CD4-positive, alpha-beta memory T cell (primary cell): ENCODE data around the gene NEXMIF. TPM values are rescaled to one million over a fixed set of nuclear protein-coding genes. Genes with fewer than 3 reads are reported as not detected.

Experiments used
- CTCF ChIA-PET: fragments of 350-600 bp; sonication (Branson Sonifier 250); formaldehyde crosslinking; loops from one replicate; lab custom pipeline; 2021; ENCODE audit warnings: inconsistent platforms; ENCODE audit not compliant: partially characterized antibody; lab: Charles Lee
- POLR2A ChIA-PET: fragments of 350-600 bp; sonication (Branson Sonifier 250); formaldehyde crosslinking; loops from one replicate; lab custom pipeline; 2021; ENCODE audit not compliant: partially characterized antibody; lab: Charles Lee
- DNase-seq, 5 donors: peaks; one replicate each; pipeline versions ENCODE4 v3.0.0 to v3.0.0-alpha.2; 2020 to 2022; ENCODE audit warnings: mixed read lengths in 1 of 5
- H3K27ac ChIP-seq: one replicate; pipeline ENCODE4 v1.7.0; 2013; ENCODE audit warnings: low read depth, low read length
- H3K27me3 ChIP-seq: 2 replicates; pipeline ENCODE4 v1.7.0; 2013; ENCODE audit warnings: mild to moderate bottlenecking, low read length, moderate library complexity; ENCODE audit not compliant: insufficient read depth
- H3K36me3 ChIP-seq: 2 replicates; pipeline ENCODE4 v1.7.0; 2013; ENCODE audit warnings: mild to moderate bottlenecking, low read length, moderate library complexity; ENCODE audit not compliant: insufficient read depth
- H3K4me1 ChIP-seq: 2 replicates; pipeline ENCODE4 v1.7.0; 2013; ENCODE audit warnings: mild to moderate bottlenecking, low read length, moderate library complexity; ENCODE audit not compliant: insufficient read depth
- H3K4me3 ChIP-seq, 2 donors: one replicate each; pipeline ENCODE4 v1.7.0; 2013; ENCODE audit warnings: low read length in 2 of 2, mild to moderate bottlenecking in 1 of 2
- H3K9me3 ChIP-seq, 2 donors: one replicate each; pipeline ENCODE4 v1.7.0; 2013; ENCODE audit warnings: low read length in 2 of 2, control low read depth in 1 of 2; ENCODE audit not compliant: control insufficient read depth in 1 of 2
- H3K27ac Mint-ChIP-seq, 7 donors: one replicate each; pipeline ENCODE4 v1.8.0; 2020 to 2021; ENCODE audit warnings: mixed read lengths in 7 of 7, mild to moderate bottlenecking in 6 of 7, inconsistent platforms in 3 of 7, moderate library complexity in 3 of 7
- H3K27me3 Mint-ChIP-seq, 2 donors: one replicate each; pipeline ENCODE4 v1.8.0; 2020 to 2021; ENCODE audit warnings: mixed read lengths in 2 of 2
- H3K36me3 Mint-ChIP-seq, 2 donors: one replicate each; pipeline ENCODE4 v1.8.0; 2020 to 2021; ENCODE audit warnings: mixed read lengths in 2 of 2, inconsistent platforms in 1 of 2, mild to moderate bottlenecking in 1 of 2
- H3K4me1 Mint-ChIP-seq, 4 donors: one replicate each; pipeline ENCODE4 v1.8.0; 2020 to 2021; ENCODE audit warnings: mixed read lengths in 4 of 4, mild to moderate bottlenecking in 1 of 4
- H3K4me3 Mint-ChIP-seq, 8 donors: one replicate each; pipeline ENCODE4 v1.8.0; 2020 to 2021; ENCODE audit warnings: mixed read lengths in 8 of 8, mild to moderate bottlenecking in 7 of 8, moderate library complexity in 6 of 8, inconsistent platforms in 3 of 8
- H3K9me3 Mint-ChIP-seq, 8 donors: one replicate each; pipeline ENCODE4 v1.8.0; 2020 to 2021; ENCODE audit warnings: mixed read lengths in 8 of 8, mild to moderate bottlenecking in 5 of 8, inconsistent platforms in 3 of 8, moderate library complexity in 1 of 8
- intact Hi-C: fragments of 100-400 bp; cut with micrococcal nuclease; formaldehyde crosslinking; loops from one replicate; pipeline ENCODE4 v1.15.1; 2023
- polyA plus RNA-seq, 2 donors: library from polyadenylated mRNA; unstranded; fragments of 300-500 nt; fragmentation: Illumina TruSeq; gene quantifications; one replicate each; pipeline ENCODE4 v1.2.3, GENCODE V29; 2021
- total RNA-seq, 2 experiments: library from RNA; stranded (reverse); gene quantifications; one replicate each; pipeline ENCODE4 v1.2.3, GENCODE V29; 2021

NEXMIF gene
- total and polyA plus RNA-seq, 4 experiments from 2014 or later = 0.20 to 1.2 (median 0.78) TPM

DNA sequence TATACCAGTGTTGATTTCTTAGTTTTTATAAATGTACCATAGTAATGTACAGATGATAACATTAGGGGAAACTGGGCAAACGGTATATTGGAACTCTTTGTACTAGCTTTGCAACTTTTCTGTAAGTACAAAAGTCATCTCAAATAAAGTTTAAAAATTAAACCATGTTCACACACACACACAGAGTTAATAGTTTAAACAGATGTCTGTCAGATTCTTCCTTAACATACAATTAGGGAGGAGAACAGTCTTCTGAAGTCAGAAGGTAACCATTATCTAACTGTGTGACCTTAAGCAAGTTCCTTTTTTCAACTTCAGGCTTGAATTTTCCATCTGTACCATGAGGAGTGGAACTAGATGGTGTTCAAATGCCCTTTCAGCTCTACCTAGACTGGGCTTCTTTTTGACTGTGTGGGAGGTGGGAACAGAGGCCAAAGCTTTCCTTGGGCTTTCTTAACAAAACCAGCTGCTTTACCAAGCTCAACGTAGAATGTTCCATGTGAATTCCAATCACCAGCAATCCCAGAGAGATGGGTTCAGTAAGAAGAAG lies 127.8 kb downstream of the NEXMIF start:
- H3K36me3 Mint-ChIP-seq = peaks cover 0 to 3% of the 10 kb centered on the region in 2 donors
- H3K4me1 ChIP-seq = no peaks in the 10 kb centered on the region
- H3K27ac ChIP-seq = no peak overlapping the region
- no peak overlapping the region for H3K27ac Mint-ChIP-seq
- no peak overlapping the region for H3K4me3 Mint-ChIP-seq
- ChIA-PET CTCF (no interaction called here), POLR2A (no interaction called here)
- intact Hi-C loops = no loop called here
- H3K36me3 ChIP-seq = no peaks in the 10 kb centered on the region
- no peaks in the 10 kb centered on the region for H3K27me3 ChIP-seq
- H3K9me3 ChIP-seq = no peaks in the 10 kb centered on the region
- no peaks in the 10 kb centered on the region for H3K27me3 Mint-ChIP-seq
- no peak for DNase-seq
- peaks cover 0 to 1% (median 0%) of the 10 kb centered on the region in 8 donors for H3K9me3 Mint-ChIP-seq
- H3K4me1 Mint-ChIP-seq = no peaks in the 10 kb centered on the region
- no peak overlapping the region for H3K4me3 ChIP-seq

- H3K27me3 ChIP-seq = no peaks in the 10 kb centered on the region
- H3K4me3 ChIP-seq = no peak overlapping the region
- H3K27ac ChIP-seq = no peak overlapping the region
- H3K4me3 Mint-ChIP-seq = no peak overlapping the region
- no peak overlapping the region for H3K27ac Mint-ChIP-seq
- no peaks in the 10 kb centered on the region for H3K36me3 Mint-ChIP-seq
- H3K4me1 ChIP-seq = no peaks in the 10 kb centered on the region
- no peaks in the 10 kb centered on the region for H3K27me3 Mint-ChIP-seq
- H3K36me3 ChIP-seq = no peaks in the 10 kb centered on the region
- H3K4me1 Mint-ChIP-seq = no peaks in the 10 kb centered on the region
- DNase-seq = no peak
- ChIA-PET POLR2A (no interaction called here), CTCF (no interaction called here)
- no peaks in the 10 kb centered on the region for H3K9me3 Mint-ChIP-seq
- intact Hi-C loops = no loop called here
- no peaks in the 10 kb centered on the region for H3K9me3 ChIP-seq
Observed at GRCh38 chrX:74788545-74789086, 136.6 kb downstream of the NEXMIF start.

- Histone ChIP-seq H3K27me3 (no peaks in the 10 kb centered on the region), H3K36me3 (no peaks in the 10 kb centered on the region), H3K4me1 (no peaks in the 10 kb centered on the region), H3K27ac (no peak overlapping the region), H3K9me3 (no peaks in the 10 kb centered on the region), H3K4me3 (no peak overlapping the region)
- Mint-ChIP-seq H3K36me3 (no peaks in the 10 kb centered on the region), H3K4me3 (no peak overlapping the region), H3K9me3 (peaks cover 0 to 2% (median 0%) of the 10 kb centered on the region in 8 donors), H3K4me1 (no peaks in the 10 kb centered on the region), H3K27me3 (no peaks in the 10 kb centered on the region), H3K27ac (no peak overlapping the region)
- no peak for DNase-seq
- CTCF ChIA-PET = no interaction called here
- POLR2A ChIA-PET = no interaction called here
- intact Hi-C loops = no loop called here
Observed at GRCh38 chrX:74784629-74785028, 140.6 kb downstream of the NEXMIF start.

DNA sequence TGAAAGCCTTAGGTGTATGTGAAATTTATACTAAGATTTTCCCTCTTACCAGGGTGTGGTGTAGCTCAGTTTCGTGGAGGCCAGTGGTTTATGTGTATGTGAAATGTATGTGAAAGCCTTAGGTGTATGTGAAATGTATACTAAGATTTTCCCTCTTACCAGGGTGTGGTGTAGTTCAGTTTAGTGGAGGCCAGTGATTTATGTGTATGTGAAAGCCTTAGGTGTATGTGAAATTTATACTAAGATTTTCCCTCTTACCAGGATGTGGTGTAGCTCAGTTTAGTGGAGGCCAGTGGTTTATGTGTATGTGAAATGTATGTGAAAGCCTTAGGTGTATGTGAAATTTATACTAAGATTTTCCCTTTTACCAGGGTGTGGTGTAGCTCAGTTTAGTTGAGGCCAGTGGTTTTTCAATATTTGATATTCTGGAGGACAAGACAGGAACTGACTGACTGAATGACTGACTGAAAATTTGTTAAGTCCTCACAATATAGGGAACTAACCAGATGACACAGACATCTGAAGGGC lies 143.7 kb downstream of the NEXMIF start:
- CTCF ChIA-PET = interaction anchor here (0.6 kb wide), 1 partner anchor 8 kb away, joined by 3 read pairs; no protein-coding TSS in a partner anchor

DNA sequence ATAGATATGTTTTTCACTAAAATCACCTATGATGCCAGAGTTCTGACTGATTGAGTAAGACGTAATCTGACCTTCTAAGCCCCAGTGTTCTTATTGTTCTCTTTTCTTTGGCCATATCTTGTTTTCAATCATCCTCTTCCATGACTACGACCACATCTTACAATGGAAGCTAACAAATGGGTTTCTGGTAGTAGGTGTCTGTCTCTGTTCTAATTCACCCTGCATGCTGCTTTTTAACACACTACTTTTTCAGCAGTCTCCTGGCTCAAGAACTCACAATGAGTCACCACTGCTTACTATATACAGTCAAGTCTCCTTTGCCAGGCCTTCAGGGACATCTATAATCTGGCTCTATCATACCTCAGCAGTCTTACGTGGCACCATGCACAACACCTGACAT lies 146.1 kb downstream of the NEXMIF start:
- CTCF ChIA-PET = no interaction called here

More for the DNA sequence above, 143.7 kb downstream of the NEXMIF start:
- Mint-ChIP-seq H3K9me3 (peaks cover 0 to 2% (median 0%) of the 10 kb centered on the region in 8 donors), H3K27me3 (no peaks in the 10 kb centered on the region), H3K36me3 (no peaks in the 10 kb centered on the region), H3K27ac (no peak overlapping the region), H3K4me1 (no peaks in the 10 kb centered on the region), H3K4me3 (no peak overlapping the region)
- no peak overlapping the region for H3K27ac ChIP-seq
- POLR2A ChIA-PET = no interaction called here
- no peaks in the 10 kb centered on the region for H3K36me3 ChIP-seq
- no peaks in the 10 kb centered on the region for H3K27me3 ChIP-seq
- no peaks in the 10 kb centered on the region for H3K9me3 ChIP-seq
- intact Hi-C loops = no loop called here
- H3K4me3 ChIP-seq = no peak overlapping the region
- DNase-seq = no peak
- H3K4me1 ChIP-seq = no peaks in the 10 kb centered on the region

DNA sequence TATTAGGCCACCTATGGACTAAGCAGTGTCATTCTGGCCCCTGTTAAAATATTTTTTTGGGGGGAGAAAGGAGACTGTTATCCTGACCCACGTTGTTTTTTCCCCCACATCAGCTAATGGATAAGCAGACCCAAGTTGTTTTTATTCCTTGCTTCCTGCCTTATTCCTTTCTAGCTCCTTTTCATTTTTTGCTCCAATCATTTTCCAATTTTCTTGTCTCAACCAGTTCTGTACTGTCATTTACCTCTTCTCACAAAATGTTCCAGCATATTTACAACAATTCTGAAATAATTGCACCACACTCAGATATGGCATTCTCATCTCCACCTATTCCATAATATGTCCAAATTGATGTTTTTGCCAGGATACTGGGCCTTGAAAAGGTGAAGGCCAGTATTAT lies 150.3 kb downstream of the NEXMIF start:
- no peak overlapping the region for H3K4me3 ChIP-seq
- ChIA-PET CTCF (no interaction called here), POLR2A (no interaction called here)
- peak overlapping the region in 1 of 7 donors; percentile 0 for H3K27ac Mint-ChIP-seq
- no peaks in the 10 kb centered on the region for H3K9me3 ChIP-seq
- no peak overlapping the region for H3K27ac ChIP-seq
- H3K36me3 ChIP-seq = no peaks in the 10 kb centered on the region
- H3K4me3 Mint-ChIP-seq = no peak overlapping the region
- no peaks in the 10 kb centered on the region for H3K36me3 Mint-ChIP-seq
- no peak for DNase-seq
- no peaks in the 10 kb centered on the region for H3K9me3 Mint-ChIP-seq
- peaks cover 0 to 2% of the 10 kb centered on the region in 2 donors for H3K27me3 Mint-ChIP-seq
- H3K4me1 Mint-ChIP-seq = no peaks in the 10 kb centered on the region
- no peaks in the 10 kb centered on the region for H3K4me1 ChIP-seq
- intact Hi-C loops = no loop called here
- H3K27me3 ChIP-seq = no peaks in the 10 kb centered on the region

More for the DNA sequence above, 146.1 kb downstream of the NEXMIF start:
- no peak for DNase-seq
- Mint-ChIP-seq H3K36me3 (no peaks in the 10 kb centered on the region), H3K9me3 (peaks cover 0 to 2% (median 0%) of the 10 kb centered on the region in 8 donors), H3K27me3 (no peaks in the 10 kb centered on the region), H3K27ac (no peak overlapping the region), H3K4me1 (no peaks in the 10 kb centered on the region), H3K4me3 (no peak overlapping the region)
- no peaks in the 10 kb centered on the region for H3K4me1 ChIP-seq
- no peaks in the 10 kb centered on the region for H3K9me3 ChIP-seq
- POLR2A ChIA-PET = no interaction called here
- H3K36me3 ChIP-seq = no peaks in the 10 kb centered on the region
- no peak overlapping the region for H3K27ac ChIP-seq
- H3K27me3 ChIP-seq = no peaks in the 10 kb centered on the region
- intact Hi-C loops = no loop called here
- no peak overlapping the region for H3K4me3 ChIP-seq

DNA sequence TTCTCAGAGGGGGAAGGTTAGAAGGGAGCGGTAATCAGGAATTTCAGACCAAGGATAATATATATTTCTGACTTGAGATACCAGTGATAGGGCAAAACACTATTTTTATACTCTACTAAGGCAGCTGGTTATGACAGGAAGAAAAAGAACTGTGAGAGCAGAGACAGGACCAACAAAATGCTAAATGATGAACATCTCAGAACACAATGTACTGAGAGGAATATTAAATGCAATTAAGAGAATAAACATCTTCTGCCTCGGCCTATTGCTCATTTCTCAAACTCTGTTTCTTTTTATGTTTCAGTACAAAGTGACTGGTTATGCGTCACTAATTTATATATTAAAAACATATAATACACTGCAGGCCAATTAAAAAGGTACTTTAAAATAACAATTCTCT lies 188.8 kb downstream of the NEXMIF start:
- no peak for DNase-seq
- H3K4me3 Mint-ChIP-seq = no peak overlapping the region

More for the DNA sequence above, 188.8 kb downstream of the NEXMIF start:
- Mint-ChIP-seq H3K9me3 (no peaks in the 10 kb centered on the region), H3K36me3 (no peaks in the 10 kb centered on the region), H3K27me3 (no peaks in the 10 kb centered on the region), H3K4me1 (no peaks in the 10 kb centered on the region), H3K27ac (no peak overlapping the region)
- intact Hi-C loops = no loop called here
- Histone ChIP-seq H3K36me3 (no peaks in the 10 kb centered on the region), H3K4me3 (no peak overlapping the region), H3K27ac (no peak overlapping the region), H3K27me3 (no peaks in the 10 kb centered on the region), H3K4me1 (no peaks in the 10 kb centered on the region), H3K9me3 (no peaks in the 10 kb centered on the region)
- CTCF ChIA-PET = no interaction called here
- POLR2A ChIA-PET = no interaction called here
